Neuronal stem cell (in vitro differentiated cells): Measurements from ENCODE around the gene ANKMY1.
A peak's percentile ranks its signal among the peaks of the same experiment; 100 is the strongest.

ENCODE experiments used
- DNase-seq: peaks from one replicate; pipeline ENCODE4 v3.0.0-alpha.2; 2013; ENCODE audit warnings: low spot score
- H2AFZ ChIP-seq: one replicate; pipeline ENCODE4 v1.6.1; 2013; ENCODE audit warnings: mild to moderate bottlenecking, low read length, inconsistent platforms
- H2AK5ac ChIP-seq: 2 replicates; pipeline ENCODE4 v1.6.1; 2013; ENCODE audit warnings: low read depth, mild to moderate bottlenecking, inconsistent platforms, low read length, moderate library complexity, mixed read lengths
- H2BK120ac ChIP-seq: 2 replicates; pipeline ENCODE4 v1.6.1; 2013; ENCODE audit warnings: low read depth, mild to moderate bottlenecking, inconsistent platforms, low read length, moderate library complexity, mixed read lengths
- H2BK12ac ChIP-seq: one replicate; pipeline ENCODE4 v1.6.1; 2013; ENCODE audit warnings: low read length, inconsistent platforms
- H2BK15ac ChIP-seq: 2 replicates; pipeline ENCODE4 v1.6.1; 2013; ENCODE audit warnings: mild to moderate bottlenecking, low read length, inconsistent platforms, mixed read lengths
- H2BK5ac ChIP-seq: one replicate; pipeline ENCODE4 v1.6.1; 2013; ENCODE audit warnings: inconsistent platforms, mild to moderate bottlenecking, low read length, moderate library complexity
- H3K14ac ChIP-seq: one replicate; pipeline ENCODE4 v1.6.1; 2013; ENCODE audit warnings: low read length, inconsistent platforms
- H3K18ac ChIP-seq: 2 replicates; pipeline ENCODE4 v1.6.1; 2013; ENCODE audit warnings: low read length, inconsistent platforms
- H3K23ac ChIP-seq: 2 replicates; pipeline ENCODE4 v1.6.1; 2013; ENCODE audit warnings: low read depth, mild to moderate bottlenecking, mixed read lengths, low read length, inconsistent platforms; ENCODE audit not compliant: poor library complexity
- H3K27ac ChIP-seq: replicated peaks from 3 replicates; pipeline ENCODE4 v1.5.1; 2013; ENCODE audit warnings: low read length, inconsistent platforms
- H3K27me3 ChIP-seq, 3 experiments: 2 replicates each; pipeline ENCODE4 v1.6.1; 2013; ENCODE audit warnings: low read length in 3 of 3, mild to moderate bottlenecking in 2 of 3, inconsistent platforms in 1 of 3, low read depth in 1 of 3, mixed read lengths in 1 of 3, moderate library complexity in 1 of 3; ENCODE audit not compliant: control insufficient read depth in 3 of 3, insufficient read depth in 3 of 3
- H3K36me3 ChIP-seq, 2 donors: replicated peaks in 1 of 2; 2 replicates each; pipeline ENCODE4 v1.6.1; 2013; ENCODE audit warnings: low read length in 2 of 2; ENCODE audit not compliant: control insufficient read depth in 2 of 2, insufficient read depth in 2 of 2
- H3K4ac ChIP-seq: 2 replicates; pipeline ENCODE4 v1.6.1; 2013; ENCODE audit warnings: inconsistent platforms, mild to moderate bottlenecking, low read length, moderate library complexity
- H3K4me1 ChIP-seq, 2 donors: 1 replicate in 1 of 2; 2 replicates in 1 of 2; pipeline ENCODE4 v1.6.1; 2013; ENCODE audit warnings: low read length in 2 of 2, low read depth in 1 of 2; ENCODE audit not compliant: control insufficient read depth in 2 of 2, insufficient read depth in 1 of 2
- H3K4me2 ChIP-seq: one replicate; pipeline ENCODE4 v1.6.1; 2013; ENCODE audit warnings: mild to moderate bottlenecking, low read length, inconsistent platforms; ENCODE audit not compliant: insufficient read depth, poor library complexity, severe bottlenecking
- H3K4me3 ChIP-seq, 2 donors: 2 replicates each; pipeline ENCODE4 v1.5.1; 2013; ENCODE audit warnings: low read length in 2 of 2, mild to moderate bottlenecking in 2 of 2, inconsistent platforms in 1 of 2, moderate library complexity in 1 of 2
- H3K79me1 ChIP-seq: one replicate; pipeline ENCODE4 v1.6.1; 2013; ENCODE audit warnings: low read depth, mild to moderate bottlenecking, inconsistent platforms, low read length, moderate library complexity
- H3K9ac ChIP-seq: one replicate; pipeline ENCODE4 v1.6.1; 2013; ENCODE audit warnings: mild to moderate bottlenecking, low read depth, low read length, inconsistent platforms; ENCODE audit not compliant: poor library complexity
- H3K9me3 ChIP-seq, 2 donors: replicated peaks in 1 of 2; 2 replicates each; pipeline versions ENCODE3 to v1.6.1; 2013; ENCODE audit warnings: low read length in 2 of 2, mild to moderate bottlenecking in 2 of 2, inconsistent platforms in 1 of 2, low read depth in 1 of 2, mixed read lengths in 1 of 2, moderate library complexity in 1 of 2; ENCODE audit not compliant: control insufficient read depth in 2 of 2, insufficient read depth in 1 of 2
- H4K8ac ChIP-seq: one replicate; pipeline ENCODE4 v1.6.1; 2013; ENCODE audit warnings: low read depth, mild to moderate bottlenecking, inconsistent platforms, low read length, moderate library complexity
- H4K91ac ChIP-seq: one replicate; pipeline ENCODE4 v1.6.1; 2013; ENCODE audit warnings: low read length, low read depth, mild to moderate bottlenecking, inconsistent platforms; ENCODE audit not compliant: poor library complexity
- WGBS, 2 donors: extraction: QIAGEN DNeasy Blood & Tissue Kit; methylation state at CpG; one replicate each; pipeline ENCODE4 v1.1.7; 2013; ENCODE audit warnings: missing lambda C conversion rate in 2 of 2, mixed read lengths in 1 of 2; ENCODE audit not compliant: insufficient read length in 2 of 2, insufficient replicate concordance in 1 of 2; ENCODE audit errors: extremely low coverage in 2 of 2; 5-methylcytosine and 5-hydroxymethylcytosine counted together

ANKMY1 gene

DNA sequence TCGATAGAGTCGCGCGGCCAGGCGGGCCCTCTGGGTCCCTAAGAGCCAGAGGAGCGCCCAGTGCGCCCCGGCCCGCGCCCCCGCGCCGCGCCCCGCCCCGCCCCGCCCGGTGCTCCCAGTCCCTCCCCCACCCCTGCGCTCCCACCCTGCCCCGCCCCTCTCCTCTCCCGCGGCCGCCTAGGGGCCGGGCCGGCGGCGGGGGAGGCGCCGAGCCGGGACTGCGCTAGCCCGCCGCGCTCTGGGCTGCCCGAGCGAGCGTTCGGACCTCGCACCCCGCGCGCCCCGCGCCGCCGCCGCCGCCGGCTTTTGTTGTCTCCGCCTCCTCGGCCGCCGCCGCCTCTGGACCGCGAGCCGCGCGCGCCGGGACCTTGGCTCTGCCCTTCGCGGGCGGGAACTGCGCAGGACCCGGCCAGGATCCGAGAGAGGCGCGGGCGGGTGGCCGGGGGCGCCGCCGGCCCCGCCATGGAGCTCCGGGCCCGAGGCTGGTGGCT, 122.3 kb downstream of the ANKMY1 start, which contains the start of gene GPC1:
TSS of gene GPC1 (plus strand) at position 207 of the 491 bp plus-strand sequence. CDS start at position 463, 256 bp downstream.
- H3K23ac ChIP-seq = peak within 1 kb of the TSS; percentile 77
- peak within 1 kb of the TSS; percentile 73 for H2BK12ac ChIP-seq
- no peak within 1 kb of the TSS for H4K91ac ChIP-seq
- H3K18ac ChIP-seq = peak within 1 kb of the TSS; percentile 97
- peak within 1 kb of the TSS; percentile 95 for H3K14ac ChIP-seq
- peak within 1 kb of the TSS; percentile 98 for H2BK15ac ChIP-seq
- peak within 1 kb of the TSS; percentile 92 for H3K9ac ChIP-seq
- peak within 1 kb of the TSS; percentile 66 for H3K4ac ChIP-seq
- H3K9me3 ChIP-seq = peaks cover 0 to 2% of the 10 kb centered on the region in 2 donors
- H3K27me3 ChIP-seq = peaks cover 0 to 8% (median 6%) of the 10 kb centered on the region in 3 experiments
- peaks cover 23 to 24% of the 10 kb centered on the region in 2 donors for H3K4me1 ChIP-seq
- peak within 1 kb of the TSS; percentile 80 for H3K27ac ChIP-seq
- peak within 1 kb of the TSS; percentile 97 for H2BK5ac ChIP-seq
- no CpG with 5 or more reads among the region's 77 CpGs for WGBS, 2 donors
- H3K36me3 ChIP-seq = peaks cover 4 to 6% of the 10 kb centered on the region in 2 donors
- no peak within 1 kb of the TSS for H4K8ac ChIP-seq
- peak; percentile 71 for DNase-seq
- peak within 1 kb of the TSS; percentile 81 to 93 for H3K4me3 ChIP-seq
- peak within 1 kb of the TSS; percentile 95 for H3K4me2 ChIP-seq
- peaks cover 31% of the 10 kb centered on the region for H3K79me1 ChIP-seq
- H2BK120ac ChIP-seq = peak within 1 kb of the TSS; percentile 47
- H2AK5ac ChIP-seq = peak within 1 kb of the TSS; percentile 91
- peak within 1 kb of the TSS; percentile 99 for H2AFZ ChIP-seq

DNA sequence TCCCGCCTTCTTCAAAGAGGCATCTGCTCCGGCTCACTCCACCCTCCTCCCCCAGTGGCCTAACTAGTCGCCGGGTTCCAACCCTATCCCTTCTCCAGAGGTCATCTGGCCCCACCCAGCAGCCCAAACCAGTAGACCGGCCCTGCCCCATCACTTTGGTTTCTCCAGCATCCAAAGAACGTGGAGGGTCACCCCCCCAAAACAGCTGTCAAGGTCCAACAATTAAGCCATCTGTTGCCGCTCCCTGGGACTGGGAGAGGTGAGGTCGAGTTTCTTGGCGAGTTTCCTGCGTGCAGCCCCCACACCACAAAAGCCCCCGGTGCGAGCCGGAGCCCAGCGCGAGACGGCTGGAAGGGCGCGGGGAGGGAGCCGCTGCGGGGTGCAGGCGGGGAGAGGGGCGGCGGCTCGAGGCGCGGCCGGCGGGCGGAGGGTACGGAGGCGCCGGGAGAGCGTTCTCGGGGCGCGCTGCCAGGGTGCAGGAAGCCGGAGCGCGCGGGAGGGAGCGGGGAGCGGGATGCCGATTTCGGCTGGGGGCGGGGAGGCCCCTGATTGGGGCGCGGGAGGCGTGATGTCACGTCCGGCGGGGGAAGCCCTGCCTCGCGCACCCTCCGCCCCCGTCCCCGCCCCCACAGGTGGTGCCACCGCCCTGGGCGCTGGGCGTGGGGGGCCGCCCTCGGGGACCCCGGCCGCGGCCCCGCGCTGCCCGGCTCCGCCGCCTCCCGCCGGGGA, 122.9 kb downstream of the ANKMY1 start:
- Histone ChIP-seq H2BK12ac (peak overlapping the region; percentile 49), H3K14ac (peak overlapping the region; percentile 95), H4K91ac (no peak overlapping the region), H2AFZ (peak overlapping the region; percentile 99), H2AK5ac (peak overlapping the region; percentile 91), H3K79me1 (peaks cover 29% of the 10 kb centered on the region), H3K36me3 (peaks cover 3 to 4% of the 10 kb centered on the region in 2 donors), H3K4me1 (peaks cover 23 to 24% of the 10 kb centered on the region in 2 donors), H3K18ac (peak overlapping the region; percentile 95), H2BK120ac (no peak overlapping the region), H3K4me2 (peak overlapping the region; percentile 95), H3K4ac (peak overlapping the region; percentile 44), H4K8ac (no peak overlapping the region), H3K4me3 (peak overlapping the region; percentile 81 to 89), H3K9me3 (peaks cover 0 to 2% of the 10 kb centered on the region in 2 donors), H3K9ac (peak overlapping the region; percentile 92), H2BK5ac (peak overlapping the region; percentile 91), H3K27ac (peak overlapping the region; percentile 80), H3K27me3 (peaks cover 0 to 8% (median 6%) of the 10 kb centered on the region in 3 experiments), H3K23ac (peak overlapping the region; percentile 77), H2BK15ac (peak overlapping the region; percentile 96)
- WGBS, 2 donors = no CpG with 5 or more reads among the region's 71 CpGs
- peak; percentile 84 for DNase-seq

DNA sequence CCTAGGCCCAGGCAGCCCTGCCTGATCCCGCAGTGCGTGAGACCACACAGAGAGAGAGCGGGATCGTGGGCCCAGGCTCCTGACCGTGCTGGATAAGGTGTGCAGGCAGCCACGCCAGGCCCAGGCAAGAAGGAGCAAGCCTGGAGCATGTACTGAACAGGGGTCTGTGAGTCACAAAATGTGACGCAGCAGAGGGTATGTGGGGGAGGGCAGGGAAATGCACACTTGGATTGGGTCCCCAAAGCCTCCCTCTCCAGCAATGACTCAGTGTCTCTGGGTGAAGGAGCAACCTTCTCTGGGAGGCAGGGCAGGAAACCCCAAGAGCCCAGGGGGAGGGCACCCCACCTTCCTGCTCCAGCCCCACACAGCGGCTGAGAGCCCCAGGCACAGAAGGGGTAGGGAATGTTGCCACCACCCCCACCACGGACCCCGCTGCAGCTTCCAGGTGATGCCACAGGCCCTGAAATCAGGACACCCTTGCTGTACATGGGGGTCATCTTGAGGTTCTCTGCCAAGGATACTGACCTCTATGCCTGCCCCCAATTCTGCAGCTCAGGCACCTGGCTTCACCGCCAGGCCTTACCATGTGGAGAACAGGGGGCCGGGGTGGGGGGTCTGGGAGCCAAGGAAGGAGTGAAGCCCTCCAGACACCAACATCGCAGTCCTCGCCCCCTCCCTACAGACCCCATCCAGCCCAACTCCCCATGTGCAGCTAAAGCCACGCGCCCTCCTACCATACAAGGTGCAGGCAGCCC, 123.6 kb downstream of the ANKMY1 start:
- Histone ChIP-seq H3K79me1 (peaks cover 21% of the 10 kb centered on the region), H3K14ac (peak overlapping the region; percentile 95), H3K23ac (peak overlapping the region; percentile 77), H2BK5ac (peak overlapping the region; percentile 91), H4K91ac (no peak overlapping the region), H3K9me3 (peaks cover 0 to 2% of the 10 kb centered on the region in 2 donors), H2BK12ac (peak overlapping the region; percentile 49), H3K36me3 (no peaks in the 10 kb centered on the region), H3K4me1 (peaks cover 23 to 24% of the 10 kb centered on the region in 2 donors), H2AK5ac (peak overlapping the region; percentile 91), H3K18ac (peak overlapping the region; percentile 55), H3K4me3 (peak overlapping the region; percentile 81 to 89), H2BK120ac (no peak overlapping the region), H4K8ac (no peak overlapping the region), H3K4ac (peak overlapping the region; percentile 44), H3K9ac (peak overlapping the region; percentile 92), H3K27ac (no peak overlapping the region), H2AFZ (peak overlapping the region; percentile 99), H3K27me3 (peaks cover 0 to 8% (median 6%) of the 10 kb centered on the region in 3 experiments), H3K4me2 (peak overlapping the region; percentile 95), H2BK15ac (peak overlapping the region; percentile 96)
- no peak for DNase-seq
- WGBS, 2 donors = no CpG with 5 or more reads among the region's 16 CpGs
